ENCODE results near the gene FAM135A. TPM values are rescaled to one million over a fixed set of nuclear protein-coding genes. Genes with fewer than 3 reads are reported as not detected.

Gene FAM135A
- total and polyA plus RNA-seq, 9 of the 15 experiments (the other 6 are each of a cell fraction or from before 2014, with no cell fraction given): 7.4 to 32.9 (median 19.2) TPM

GRCh38 chr6:70566751-70567382 is 153.6 kb downstream of the FAM135A start, which contains the start of gene SDHAF4 (continued):
- TF ChIP-seq ZNF609 (CRISPR knock-in tag; IDR thresholded peaks at IDR 0.05; ENCODE audit: borderline replicate concordance) (no peak), MEIS2 (IDR thresholded peaks at IDR 0.05; ENCODE audit: partially characterized antibody) (peak; percentile 62), RAD21 (CRISPR knock-in tag; conservative IDR thresholded peaks at IDR 0.05 in 1 of 2, IDR thresholded peaks at IDR 0.05 in 1 of 2) (no peak), ZBTB26 (CRISPR knock-in tag; IDR thresholded peaks at IDR 0.05) (no peak), HMBOX1 (IDR thresholded peaks at IDR 0.05) (no peak), ZBTB5 (IDR thresholded peaks at IDR 0.05) (no peak), MCM7 (IDR thresholded peaks at IDR 0.05) (no peak), PATZ1 (CRISPR knock-in tag; IDR thresholded peaks at IDR 0.05; ENCODE audit: borderline replicate concordance) (no peak), NFATC3 (IDR thresholded peaks at IDR 0.05) (no peak), POU5F1 (IDR thresholded peaks at IDR 0.05; ENCODE audit: borderline replicate concordance, low read depth, low read length, partially characterized antibody) (no peak), ZBTB49 (CRISPR knock-in tag; IDR thresholded peaks at IDR 0.05; ENCODE audit: borderline replicate concordance) (peak; percentile 81; the same call in 1 of the 2 replicates), BHLHE40 (IDR thresholded peaks at IDR 0.05; ENCODE audit: low read length) (no peak), ZNF707 (CRISPR knock-in tag; conservative IDR thresholded peaks at IDR 0.05) (no peak)
